ENCODE results near the gene DHODH.

GRCh38 chr16:72044825-72045359 lies 36.3 kb downstream of the DHODH start:
- no peak for TF ChIP-seq POLR2A (IDR thresholded peaks at IDR 0.05)
- TF ChIP-seq CTCF (IDR thresholded peaks at IDR 0.05), result no peak

All from lower leg skin (tissue), 3 donors.